Astrocyte (in vitro differentiated cells and primary cell): Measurements from ENCODE around the gene TMEM183A. TPM values are rescaled to one million over a fixed set of nuclear protein-coding genes. Genes with fewer than 3 reads are reported as not detected.

ENCODE experiments used
- DNase-seq: peaks from one replicate; pipeline ENCODE4 v3.0.0-alpha.2; 2010; ENCODE audit warnings: low read depth
- FAIRE-seq: peaks from 2 replicates; lab custom pipeline; 2011; peaks lifted over from hg19 to GRCh38; lab: Jason Lieb, UNC
- H2AFZ ChIP-seq: 2 replicates; pipeline ENCODE4 v1.6.0; 2012; ENCODE audit warnings: low read depth, low read length, inconsistent platforms
- H3K27ac ChIP-seq: 2 replicates; pipeline ENCODE4 v1.5.1; 2011; ENCODE audit warnings: low read depth, low read length, inconsistent platforms
- H3K27me3 ChIP-seq: 2 replicates; pipeline ENCODE4 v1.6.0; 2011; ENCODE audit warnings: low read length, inconsistent platforms; ENCODE audit not compliant: insufficient read depth
- H3K36me3 ChIP-seq: 2 replicates; pipeline ENCODE4 v1.5.1; 2011; ENCODE audit warnings: low read length, inconsistent platforms; ENCODE audit not compliant: insufficient read depth
- H3K4me1 ChIP-seq: 2 replicates; pipeline ENCODE4 v1.5.1; 2011; ENCODE audit warnings: low read length, inconsistent platforms; ENCODE audit not compliant: insufficient read depth
- H3K4me2 ChIP-seq: 2 replicates; pipeline ENCODE4 v1.6.0; 2012; ENCODE audit warnings: low read length, inconsistent platforms
- H3K4me3 ChIP-seq: 2 replicates; pipeline ENCODE4 v1.5.1; 2011; ENCODE audit warnings: low read depth, mild to moderate bottlenecking, low read length, inconsistent platforms; ENCODE audit not compliant: insufficient read depth
- H3K79me2 ChIP-seq: 2 replicates; pipeline ENCODE4 v1.6.0; 2012; ENCODE audit warnings: mild to moderate bottlenecking, low read length, inconsistent platforms; ENCODE audit not compliant: insufficient read depth
- H3K9ac ChIP-seq: 2 replicates; pipeline ENCODE4 v1.6.0; 2012; ENCODE audit warnings: mild to moderate bottlenecking, low read length, inconsistent platforms
- H3K9me3 ChIP-seq: 2 replicates; pipeline ENCODE4 v1.5.1; 2012; ENCODE audit warnings: low read depth, mild to moderate bottlenecking, low read length, inconsistent platforms; ENCODE audit not compliant: insufficient read depth
- H4K20me1 ChIP-seq: 2 replicates; pipeline ENCODE4 v1.6.0; 2012; ENCODE audit warnings: low read length, inconsistent platforms; ENCODE audit not compliant: insufficient read depth
- H3K27ac Mint-ChIP-seq: one replicate; pipeline ENCODE4 v1.8.0; 2021; ENCODE audit warnings: mild to moderate bottlenecking, mixed read lengths; ENCODE audit not compliant: unreplicated experiment
- H3K27me3 Mint-ChIP-seq: one replicate; pipeline ENCODE4 v1.8.0; 2021; ENCODE audit warnings: low read depth, mixed read lengths; ENCODE audit not compliant: unreplicated experiment
- H3K36me3 Mint-ChIP-seq: one replicate; pipeline ENCODE4 v1.8.0; 2021; ENCODE audit warnings: low read depth, mixed read lengths; ENCODE audit not compliant: unreplicated experiment
- H3K4me1 Mint-ChIP-seq: one replicate; pipeline ENCODE4 v1.8.0; 2021; ENCODE audit warnings: low read depth, mixed read lengths; ENCODE audit not compliant: unreplicated experiment
- H3K4me3 Mint-ChIP-seq: one replicate; pipeline ENCODE4 v1.8.0; 2021; ENCODE audit warnings: mild to moderate bottlenecking, moderate library complexity, mixed read lengths; ENCODE audit not compliant: unreplicated experiment
- H3K9me3 Mint-ChIP-seq: one replicate; pipeline ENCODE4 v1.8.0; 2021; ENCODE audit warnings: mild to moderate bottlenecking, mixed read lengths; ENCODE audit not compliant: unreplicated experiment
- CTCF ChIP-seq: IDR thresholded peaks from 2 replicates; pipeline ENCODE4 v1.5.1; 2011; ENCODE audit warnings: low read depth, mild to moderate bottlenecking, inconsistent platforms, low read length, moderate library complexity; ENCODE audit not compliant: insufficient read depth
- EZH2 ChIP-seq: IDR thresholded peaks from 2 replicates; pipeline ENCODE4 v1.6.1; 2012; ENCODE audit warnings: mild to moderate bottlenecking, low read length, inconsistent platforms; ENCODE audit not compliant: insufficient read depth
- total RNA-seq: library from RNA; stranded (reverse); gene quantifications from 2 replicates; pipeline ENCODE4 v1.2.1, GENCODE V29; 2021

The TMEM183A gene
- total RNA-seq, 1 donor from 2014 or later, result 68.6 TPM

- Histone ChIP-seq H3K27ac (no peak overlapping the region), H3K4me2 (no peak overlapping the region), H4K20me1 (no peaks in the 10 kb centered on the region), H3K79me2 (no peaks in the 10 kb centered on the region), H3K9me3 (no peaks in the 10 kb centered on the region), H3K36me3 (no peaks in the 10 kb centered on the region), H2AFZ (no peak overlapping the region), H3K4me3 (no peak overlapping the region), H3K4me1 (peaks cover 8% of the 10 kb centered on the region), H3K9ac (no peak overlapping the region), H3K27me3 (no peaks in the 10 kb centered on the region)
- no peak for DNase-seq
- no peaks in the 10 kb centered on the region for H3K9me3 Mint-ChIP-seq
- no peak for TF ChIP-seq CTCF
- TF ChIP-seq EZH2, result no peak
- H3K36me3 Mint-ChIP-seq, result peaks cover 9% of the 10 kb centered on the region
- H3K27ac Mint-ChIP-seq, result no peak overlapping the region
- no peak overlapping the region for H3K4me3 Mint-ChIP-seq
- peaks cover 25% of the 10 kb centered on the region for H3K27me3 Mint-ChIP-seq
- H3K4me1 Mint-ChIP-seq, result peaks cover 23% of the 10 kb centered on the region
- FAIRE-seq, result no peak
Measured at GRCh38 chr1:203033287-203033686, 26.1 kb downstream of the TMEM183A start.

- no peak overlapping the region for H3K9ac ChIP-seq
- no peak overlapping the region for H3K27ac ChIP-seq
- Mint-ChIP-seq H3K4me3 (no peak overlapping the region), H3K9me3 (no peaks in the 10 kb centered on the region), H3K27me3 (peaks cover 25% of the 10 kb centered on the region), H3K27ac (no peak overlapping the region), H3K4me1 (peaks cover 24% of the 10 kb centered on the region), H3K36me3 (peaks cover 9% of the 10 kb centered on the region)
- TF ChIP-seq EZH2 (no peak), CTCF (no peak)
- no peak overlapping the region for H3K4me3 ChIP-seq
- no peaks in the 10 kb centered on the region for H3K27me3 ChIP-seq
- no peaks in the 10 kb centered on the region for H3K36me3 ChIP-seq
- no peak overlapping the region for H2AFZ ChIP-seq
- DNase-seq (no peak), FAIRE-seq (no peak)
- H3K9me3 ChIP-seq, result no peaks in the 10 kb centered on the region
- no peak overlapping the region for H3K4me2 ChIP-seq
- no peaks in the 10 kb centered on the region for H4K20me1 ChIP-seq
- no peaks in the 10 kb centered on the region for H3K79me2 ChIP-seq
- H3K4me1 ChIP-seq, result peaks cover 13% of the 10 kb centered on the region
Measured at GRCh38 chr1:203033917-203034316, 26.7 kb downstream of the TMEM183A start.

GRCh38 chr1:203034422-203035110 is 27.4 kb downstream of the TMEM183A start:
- no peak overlapping the region for H3K4me3 Mint-ChIP-seq
- Histone ChIP-seq H3K4me1 (peaks cover 13% of the 10 kb centered on the region), H2AFZ (no peak overlapping the region), H3K9ac (no peak overlapping the region), H3K27me3 (no peaks in the 10 kb centered on the region), H4K20me1 (peaks cover under 1% of the 10 kb centered on the region), H3K9me3 (no peaks in the 10 kb centered on the region), H3K4me2 (no peak overlapping the region), H3K27ac (no peak overlapping the region), H3K4me3 (no peak overlapping the region), H3K36me3 (no peaks in the 10 kb centered on the region), H3K79me2 (no peaks in the 10 kb centered on the region)
- peaks cover 10% of the 10 kb centered on the region for H3K36me3 Mint-ChIP-seq
- no peak for TF ChIP-seq EZH2
- TF ChIP-seq CTCF, result no peak
- no peaks in the 10 kb centered on the region for H3K9me3 Mint-ChIP-seq
- peaks cover 29% of the 10 kb centered on the region for H3K4me1 Mint-ChIP-seq
- peaks cover 28% of the 10 kb centered on the region for H3K27me3 Mint-ChIP-seq
- H3K27ac Mint-ChIP-seq, result no peak overlapping the region
- DNase-seq (no peak), FAIRE-seq (no peak)
